Measurements from ENCODE around the gene NAV2. TPM values are rescaled to one million over a fixed set of nuclear protein-coding genes. Genes with fewer than 3 reads are reported as not detected.
A peak's percentile ranks its signal among the peaks of the same experiment; 100 is the strongest.

NAV2 gene
- polyA plus RNA-seq, 2 donors: 4.3 to 9.7 TPM

DNA sequence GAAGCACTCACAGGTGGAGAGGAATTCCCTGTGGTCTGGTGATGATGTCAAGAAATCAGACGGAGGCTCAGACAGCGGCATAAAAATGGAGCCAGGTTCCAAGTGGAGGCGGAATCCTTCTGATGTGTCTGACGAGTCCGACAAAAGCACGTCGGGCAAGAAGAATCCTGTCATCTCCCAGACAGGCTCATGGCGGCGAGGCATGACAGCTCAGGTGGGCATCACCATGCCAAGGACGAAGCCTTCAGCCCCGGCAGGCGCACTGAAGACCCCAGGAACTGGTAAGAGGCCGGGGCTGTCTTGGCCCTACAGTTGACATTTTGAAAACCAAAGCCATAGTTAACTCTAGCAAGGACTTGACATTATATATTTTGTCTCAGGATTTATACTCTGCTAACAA lies 331.4 kb downstream of the NAV2 start:
- Histone ChIP-seq H3K27me3 (ENCODE audit: control insufficient read depth in 1 of 2, insufficient read depth in 2 of 2, low read length in 2 of 2) (no peaks in the 10 kb centered on the region), H3K4me1 (ENCODE audit: control insufficient read depth in 2 of 2, insufficient read depth in 2 of 2, low read length in 1 of 2) (peaks cover 4% of the 10 kb centered on the region in 2 donors), H3K9me3 (ENCODE audit: control insufficient read depth in 2 of 2, insufficient read depth in 1 of 2, low read depth in 1 of 2, low read length in 1 of 2) (no peaks in the 10 kb centered on the region), H3K27ac (ENCODE audit: low read depth in 2 of 2, low read length in 1 of 2) (no peak overlapping the region), H3K4me3 (ENCODE audit: low read depth in 1 of 2, low read length in 2 of 2) (no peak overlapping the region), H3K36me3 (ENCODE audit: control insufficient read depth in 2 of 2, insufficient read depth in 2 of 2, low read length in 1 of 2) (peaks cover 0 to 27% of the 10 kb centered on the region in 2 donors)
- WGBS, 2 donors: 94 to 95% methylated on average over 13 of the region's 13 CpGs

DNA sequence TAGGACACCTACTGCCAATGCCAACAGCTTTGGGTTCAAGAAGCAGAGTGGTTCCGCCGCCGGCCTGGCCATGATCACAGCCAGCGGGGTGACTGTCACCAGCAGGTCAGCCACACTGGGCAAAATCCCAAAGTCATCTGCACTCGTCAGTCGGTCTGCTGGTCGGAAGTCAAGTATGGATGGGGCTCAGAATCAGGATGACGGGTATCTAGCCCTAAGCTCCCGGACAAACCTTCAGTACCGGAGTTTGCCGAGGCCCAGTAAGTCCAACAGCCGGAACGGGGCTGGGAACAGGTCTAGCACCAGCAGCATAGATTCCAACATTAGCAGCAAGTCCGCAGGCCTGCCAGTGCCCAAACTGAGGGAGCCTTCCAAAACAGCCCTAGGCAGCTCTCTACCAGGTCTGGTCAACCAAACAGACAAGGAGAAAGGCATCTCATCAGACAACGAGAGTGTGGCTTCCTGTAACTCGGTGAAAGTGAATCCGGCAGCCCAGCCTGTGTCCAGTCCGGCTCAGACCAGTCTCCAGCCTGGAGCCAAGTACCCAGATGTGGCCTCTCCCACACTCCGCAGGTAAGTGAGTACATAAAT lies 332.6 kb downstream of the NAV2 start:
- WGBS, 2 donors: 84 to 90% methylated on average over 19 of the region's 19 CpGs
- Histone ChIP-seq H3K4me1 (ENCODE audit: control insufficient read depth in 2 of 2, insufficient read depth in 2 of 2, low read length in 1 of 2) (peaks cover 3 to 9% of the 10 kb centered on the region in 2 donors), H3K27ac (ENCODE audit: low read depth in 2 of 2, low read length in 1 of 2) (no peak overlapping the region), H3K27me3 (ENCODE audit: control insufficient read depth in 1 of 2, insufficient read depth in 2 of 2, low read length in 2 of 2) (no peaks in the 10 kb centered on the region), H3K36me3 (ENCODE audit: control insufficient read depth in 2 of 2, insufficient read depth in 2 of 2, low read length in 1 of 2) (peaks cover 0 to 25% of the 10 kb centered on the region in 2 donors), H3K9me3 (ENCODE audit: control insufficient read depth in 2 of 2, insufficient read depth in 1 of 2, low read depth in 1 of 2, low read length in 1 of 2) (no peaks in the 10 kb centered on the region), H3K4me3 (ENCODE audit: low read depth in 1 of 2, low read length in 2 of 2) (no peak overlapping the region)

DNA sequence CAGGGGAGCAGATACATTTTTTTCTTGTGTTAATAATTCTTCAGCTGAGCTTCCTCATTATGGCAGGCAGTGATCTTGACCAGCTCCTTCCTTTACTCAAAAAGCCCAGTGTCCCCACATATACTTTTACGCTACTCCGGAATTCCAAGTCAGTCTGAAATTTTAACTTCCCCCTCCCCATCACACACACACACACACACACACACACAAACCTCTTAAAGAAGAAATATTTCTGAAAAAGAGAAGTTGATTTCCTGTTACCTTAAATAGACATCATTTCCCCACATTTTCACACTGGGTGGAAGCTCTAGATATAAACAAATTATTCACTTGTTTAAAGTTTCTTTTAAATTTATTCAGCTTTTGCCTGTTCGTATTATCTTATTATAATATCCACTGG lies 333.8 kb downstream of the NAV2 start:
- Histone ChIP-seq H3K27me3 (ENCODE audit: control insufficient read depth in 1 of 2, insufficient read depth in 2 of 2, low read length in 2 of 2) (no peaks in the 10 kb centered on the region), H3K4me3 (ENCODE audit: low read depth in 1 of 2, low read length in 2 of 2) (no peak overlapping the region), H3K4me1 (ENCODE audit: control insufficient read depth in 2 of 2, insufficient read depth in 2 of 2, low read length in 1 of 2) (peaks cover 7 to 11% of the 10 kb centered on the region in 2 donors), H3K9me3 (ENCODE audit: control insufficient read depth in 2 of 2, insufficient read depth in 1 of 2, low read depth in 1 of 2, low read length in 1 of 2) (no peaks in the 10 kb centered on the region), H3K27ac (ENCODE audit: low read depth in 2 of 2, low read length in 1 of 2) (no peak overlapping the region), H3K36me3 (ENCODE audit: control insufficient read depth in 2 of 2, insufficient read depth in 2 of 2, low read length in 1 of 2) (peaks cover 0 to 25% of the 10 kb centered on the region in 2 donors)
- WGBS, 2 donors: 60 to 65% methylated on average over 3 of the region's 3 CpGs

DNA sequence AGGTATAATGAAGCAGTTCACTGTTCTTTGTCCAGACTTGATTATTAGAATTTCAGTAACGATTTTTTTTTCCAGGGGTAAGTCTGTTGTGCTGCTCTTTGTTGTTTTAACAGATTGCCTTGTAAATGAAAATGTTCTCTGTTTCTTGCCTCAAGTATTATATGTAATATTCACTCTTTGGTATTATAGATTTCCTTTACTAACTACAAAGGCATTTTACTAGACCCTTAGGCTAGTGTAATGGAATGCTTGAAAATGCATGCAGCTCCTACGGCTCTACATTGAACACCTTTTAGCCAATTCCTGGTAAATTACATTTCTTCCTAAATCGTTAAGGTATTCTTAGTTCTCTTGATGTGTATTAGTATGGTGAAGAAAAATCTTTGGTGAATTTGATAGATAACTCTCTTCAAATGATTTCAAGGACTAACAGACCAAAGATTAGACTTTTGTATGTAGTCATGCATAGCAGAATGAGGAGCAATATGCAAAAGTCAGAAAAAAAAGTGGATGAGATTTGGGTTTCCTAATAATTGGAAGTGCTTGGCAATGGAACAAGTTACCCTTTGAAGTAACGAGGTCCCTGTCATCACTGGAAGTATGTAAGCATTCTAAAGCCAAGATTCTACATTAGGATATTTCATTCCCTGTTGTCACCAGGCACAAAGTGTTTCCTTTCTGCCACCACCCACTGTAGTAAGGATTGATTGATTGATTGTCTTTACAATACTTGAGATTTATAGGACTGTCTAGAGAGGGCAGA lies 334.6 kb downstream of the NAV2 start:
- no peaks in the 10 kb centered on the region for H3K27me3 ChIP-seq (ENCODE audit: control insufficient read depth in 1 of 2, insufficient read depth in 2 of 2, low read length in 2 of 2)
- H3K9me3 ChIP-seq (ENCODE audit: control insufficient read depth in 2 of 2, insufficient read depth in 1 of 2, low read depth in 1 of 2, low read length in 1 of 2): no peaks in the 10 kb centered on the region
- H3K4me1 ChIP-seq (ENCODE audit: control insufficient read depth in 2 of 2, insufficient read depth in 2 of 2, low read length in 1 of 2): peaks cover 7 to 11% of the 10 kb centered on the region in 2 donors
- WGBS, 2 donors: 45 to 53% methylated on average over 4 of the region's 4 CpGs
- no peak overlapping the region for H3K4me3 ChIP-seq (ENCODE audit: low read depth in 1 of 2, low read length in 2 of 2)
- H3K36me3 ChIP-seq (ENCODE audit: control insufficient read depth in 2 of 2, insufficient read depth in 2 of 2, low read length in 1 of 2): peaks cover 0 to 25% of the 10 kb centered on the region in 2 donors
- no peak overlapping the region for H3K27ac ChIP-seq (ENCODE audit: low read depth in 2 of 2, low read length in 1 of 2)

DNA sequence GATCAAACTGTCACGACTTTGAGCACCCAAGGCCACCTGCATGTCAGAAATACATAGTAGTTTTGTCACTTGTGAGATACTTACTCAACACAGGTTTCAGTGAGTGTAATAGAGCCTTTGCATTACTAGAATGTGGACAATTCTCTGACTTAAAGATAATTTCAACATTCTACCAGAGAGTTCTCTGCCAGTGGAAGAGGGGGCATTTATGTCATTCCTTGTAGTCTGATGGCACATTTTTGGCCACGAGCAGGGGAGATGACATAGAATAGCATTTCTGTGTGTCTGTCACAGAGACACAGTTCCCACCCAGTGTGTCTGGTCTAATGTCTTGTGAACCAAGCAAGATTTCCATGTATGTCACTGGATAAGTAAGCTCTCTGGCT lies 335.1 kb downstream of the NAV2 start:
- Histone ChIP-seq H3K27ac (ENCODE audit: low read depth in 2 of 2, low read length in 1 of 2) (no peak overlapping the region), H3K27me3 (ENCODE audit: control insufficient read depth in 1 of 2, insufficient read depth in 2 of 2, low read length in 2 of 2) (no peaks in the 10 kb centered on the region), H3K4me1 (ENCODE audit: control insufficient read depth in 2 of 2, insufficient read depth in 2 of 2, low read length in 1 of 2) (peaks cover 7 to 11% of the 10 kb centered on the region in 2 donors), H3K4me3 (ENCODE audit: low read depth in 1 of 2, low read length in 2 of 2) (no peak overlapping the region), H3K9me3 (ENCODE audit: control insufficient read depth in 2 of 2, insufficient read depth in 1 of 2, low read depth in 1 of 2, low read length in 1 of 2) (no peaks in the 10 kb centered on the region), H3K36me3 (ENCODE audit: control insufficient read depth in 2 of 2, insufficient read depth in 2 of 2, low read length in 1 of 2) (peaks cover 0 to 25% of the 10 kb centered on the region in 2 donors)
- 57 to 64% methylated on average over 2 of the region's 2 CpGs for WGBS, 2 donors

DNA sequence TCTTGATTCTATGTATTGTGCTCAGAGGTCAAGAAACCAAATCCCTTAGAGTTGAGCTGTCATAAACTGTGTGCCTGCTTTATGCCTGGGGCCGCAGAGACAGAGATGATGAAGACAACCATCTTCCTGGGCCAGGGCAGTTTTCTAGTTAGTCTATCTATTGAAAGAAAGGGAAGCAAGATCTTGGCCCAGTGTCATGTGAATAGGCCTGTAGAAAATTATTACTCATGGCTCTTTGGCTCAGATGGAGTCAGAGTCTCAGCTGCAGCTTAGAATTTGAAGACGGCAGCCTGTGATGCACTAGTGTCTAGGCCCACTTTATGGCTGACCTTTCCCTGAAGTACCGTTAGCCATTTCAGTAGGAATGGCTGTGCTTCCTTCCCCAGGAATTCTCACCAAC lies 335.6 kb downstream of the NAV2 start:
- H3K4me3 ChIP-seq (ENCODE audit: low read depth in 1 of 2, low read length in 2 of 2): no peak overlapping the region
- WGBS, 2 donors: 57 to 67% methylated on average over 3 of the region's 3 CpGs
- H3K36me3 ChIP-seq (ENCODE audit: control insufficient read depth in 2 of 2, insufficient read depth in 2 of 2, low read length in 1 of 2): peaks cover 0 to 22% of the 10 kb centered on the region in 2 donors
- H3K9me3 ChIP-seq (ENCODE audit: control insufficient read depth in 2 of 2, insufficient read depth in 1 of 2, low read depth in 1 of 2, low read length in 1 of 2): no peaks in the 10 kb centered on the region
- peaks cover 7 to 11% of the 10 kb centered on the region in 2 donors for H3K4me1 ChIP-seq (ENCODE audit: control insufficient read depth in 2 of 2, insufficient read depth in 2 of 2, low read length in 1 of 2)
- peak overlapping the region in 1 of 2 donors; percentile 18 for H3K27ac ChIP-seq (ENCODE audit: low read depth in 2 of 2, low read length in 1 of 2)
- no peaks in the 10 kb centered on the region for H3K27me3 ChIP-seq (ENCODE audit: control insufficient read depth in 1 of 2, insufficient read depth in 2 of 2, low read length in 2 of 2)

DNA sequence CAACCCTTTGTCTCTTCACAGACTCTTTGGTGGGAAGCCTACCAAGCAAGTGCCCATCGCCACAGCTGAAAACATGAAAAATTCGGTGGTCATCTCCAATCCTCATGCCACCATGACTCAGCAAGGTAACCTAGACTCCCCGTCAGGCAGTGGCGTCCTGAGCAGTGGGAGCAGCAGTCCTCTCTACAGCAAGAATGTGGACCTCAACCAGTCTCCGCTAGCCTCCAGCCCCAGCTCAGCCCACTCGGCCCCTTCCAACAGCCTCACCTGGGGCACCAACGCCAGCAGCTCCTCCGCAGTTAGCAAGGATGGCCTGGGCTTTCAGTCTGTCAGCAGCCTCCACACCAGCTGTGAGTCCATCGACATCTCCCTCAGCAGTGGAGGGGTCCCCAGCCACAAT lies 336.1 kb downstream of the NAV2 start:
- Histone ChIP-seq H3K27ac (ENCODE audit: low read depth in 2 of 2, low read length in 1 of 2) (peak overlapping the region in 1 of 2 donors; percentile 18), H3K27me3 (ENCODE audit: control insufficient read depth in 1 of 2, insufficient read depth in 2 of 2, low read length in 2 of 2) (no peaks in the 10 kb centered on the region), H3K4me3 (ENCODE audit: low read depth in 1 of 2, low read length in 2 of 2) (no peak overlapping the region), H3K36me3 (ENCODE audit: control insufficient read depth in 2 of 2, insufficient read depth in 2 of 2, low read length in 1 of 2) (peaks cover 0 to 22% of the 10 kb centered on the region in 2 donors), H3K9me3 (ENCODE audit: control insufficient read depth in 2 of 2, insufficient read depth in 1 of 2, low read depth in 1 of 2, low read length in 1 of 2) (no peaks in the 10 kb centered on the region), H3K4me1 (ENCODE audit: control insufficient read depth in 2 of 2, insufficient read depth in 2 of 2, low read length in 1 of 2) (peaks cover 7 to 11% of the 10 kb centered on the region in 2 donors)
- WGBS, 2 donors: 93 to 96% methylated on average over 9 of the region's 9 CpGs

DNA sequence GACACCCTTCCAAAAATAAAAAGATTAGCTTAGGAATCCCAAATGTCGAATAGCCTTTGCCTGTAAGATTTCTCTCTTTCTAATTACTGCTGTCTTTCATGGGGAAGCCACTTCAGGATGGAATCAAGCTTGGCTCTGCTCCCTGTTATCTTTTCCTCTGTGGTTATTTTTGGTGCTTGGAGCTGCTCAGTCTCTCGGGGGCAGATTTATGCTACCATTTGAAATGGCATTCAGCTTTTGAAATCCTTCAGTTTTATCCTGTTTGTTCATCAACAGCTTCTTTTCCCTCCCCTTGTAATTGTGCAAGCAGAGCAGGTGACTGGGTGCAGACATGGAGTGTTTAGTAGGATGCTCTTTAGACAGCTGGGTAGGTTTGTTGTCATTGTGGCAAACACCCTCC lies 336.6 kb downstream of the NAV2 start:
- Histone ChIP-seq H3K4me3 (ENCODE audit: low read depth in 1 of 2, low read length in 2 of 2) (no peak overlapping the region), H3K27me3 (ENCODE audit: control insufficient read depth in 1 of 2, insufficient read depth in 2 of 2, low read length in 2 of 2) (no peaks in the 10 kb centered on the region), H3K36me3 (ENCODE audit: control insufficient read depth in 2 of 2, insufficient read depth in 2 of 2, low read length in 1 of 2) (peaks cover 0 to 18% of the 10 kb centered on the region in 2 donors), H3K27ac (ENCODE audit: low read depth in 2 of 2, low read length in 1 of 2) (no peak overlapping the region), H3K4me1 (ENCODE audit: control insufficient read depth in 2 of 2, insufficient read depth in 2 of 2, low read length in 1 of 2) (peaks cover 7 to 11% of the 10 kb centered on the region in 2 donors), H3K9me3 (ENCODE audit: control insufficient read depth in 2 of 2, insufficient read depth in 1 of 2, low read depth in 1 of 2, low read length in 1 of 2) (no peaks in the 10 kb centered on the region)
- WGBS, 2 donors: 30 to 36% methylated on average over 2 of the region's 2 CpGs

DNA sequence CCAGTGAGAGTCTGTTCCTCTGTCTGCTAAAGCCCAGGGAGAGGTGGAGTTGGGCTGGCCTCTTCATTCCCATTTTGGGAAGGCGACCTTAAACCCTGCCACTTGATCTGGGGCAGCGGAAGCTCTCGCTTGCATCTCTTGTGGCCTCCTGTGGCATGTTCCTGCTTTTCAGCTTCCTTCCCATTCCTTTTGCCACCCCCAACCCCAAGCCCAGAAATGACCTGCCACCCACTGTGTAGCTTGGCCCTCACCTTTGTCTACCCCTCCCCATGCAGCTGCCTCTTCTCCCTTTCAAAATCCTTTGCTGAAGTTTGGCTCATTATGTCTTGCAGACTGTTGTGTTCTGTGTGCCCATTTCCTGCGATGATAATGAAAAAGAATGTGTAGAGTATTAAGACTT lies 337.4 kb downstream of the NAV2 start:
- 78 to 82% methylated on average over 4 of the region's 4 CpGs for WGBS, 2 donors
- H3K36me3 ChIP-seq (ENCODE audit: control insufficient read depth in 2 of 2, insufficient read depth in 2 of 2, low read length in 1 of 2): peaks cover 0 to 18% of the 10 kb centered on the region in 2 donors
- peaks cover 7 to 11% of the 10 kb centered on the region in 2 donors for H3K4me1 ChIP-seq (ENCODE audit: control insufficient read depth in 2 of 2, insufficient read depth in 2 of 2, low read length in 1 of 2)
- H3K27me3 ChIP-seq (ENCODE audit: control insufficient read depth in 1 of 2, insufficient read depth in 2 of 2, low read length in 2 of 2): no peaks in the 10 kb centered on the region
- no peaks in the 10 kb centered on the region for H3K9me3 ChIP-seq (ENCODE audit: control insufficient read depth in 2 of 2, insufficient read depth in 1 of 2, low read depth in 1 of 2, low read length in 1 of 2)
- H3K4me3 ChIP-seq (ENCODE audit: low read depth in 1 of 2, low read length in 2 of 2): no peak overlapping the region
- H3K27ac ChIP-seq (ENCODE audit: low read depth in 2 of 2, low read length in 1 of 2): peak overlapping the region; percentile 54 to 70

All from esophagus (tissue), 2 donors.